Femur (tissue), 1 donor: ENCODE measurements around the gene DPF1.

Experiments
- DNase-seq: peaks from one replicate; pipeline ENCODE4 v3.0.0-alpha.2; 2017

Gene DPF1

DNA sequence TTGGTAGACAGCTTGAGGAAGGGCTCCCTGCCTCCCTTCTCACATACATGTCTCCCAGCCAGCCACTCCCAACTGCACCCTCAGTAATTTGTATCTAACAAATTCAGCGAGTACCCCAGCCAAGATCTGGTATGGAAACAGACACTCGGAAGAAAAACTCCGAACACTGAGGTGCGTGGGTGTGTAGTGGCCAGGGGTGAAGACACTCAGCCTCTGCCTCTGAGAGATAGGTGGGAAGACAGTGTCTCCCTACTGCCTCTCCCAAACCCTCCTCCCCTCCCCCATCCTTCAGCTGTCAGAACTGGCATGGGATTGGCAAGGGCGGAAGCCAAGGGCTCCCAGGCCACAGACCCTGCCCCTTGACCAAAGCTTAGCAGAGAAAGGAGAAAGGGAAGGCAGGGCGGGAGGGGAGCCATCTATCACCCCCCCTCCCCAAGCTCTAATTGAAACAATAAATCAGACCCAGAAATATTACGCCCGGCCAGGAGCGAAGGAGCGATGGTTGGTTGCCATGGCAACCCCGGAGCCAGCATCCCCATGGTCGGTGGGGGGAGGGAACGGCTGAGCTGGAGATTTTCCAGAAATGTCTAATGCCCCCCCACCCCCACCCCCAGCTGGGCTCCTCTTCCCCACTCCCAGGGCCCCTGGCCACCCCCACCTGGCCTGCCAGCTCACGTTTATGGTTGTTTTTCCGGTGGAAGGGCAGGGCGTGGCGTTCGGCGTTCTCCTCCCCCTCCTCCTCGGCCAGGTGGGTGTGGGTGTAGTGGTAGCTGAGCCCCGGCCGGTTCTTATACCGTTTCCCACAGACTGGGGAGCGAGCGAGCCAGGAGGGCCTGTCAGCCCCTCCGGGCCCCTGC is 7.0 kb downstream of the DPF1 start:
- no peak for DNase-seq

DNA sequence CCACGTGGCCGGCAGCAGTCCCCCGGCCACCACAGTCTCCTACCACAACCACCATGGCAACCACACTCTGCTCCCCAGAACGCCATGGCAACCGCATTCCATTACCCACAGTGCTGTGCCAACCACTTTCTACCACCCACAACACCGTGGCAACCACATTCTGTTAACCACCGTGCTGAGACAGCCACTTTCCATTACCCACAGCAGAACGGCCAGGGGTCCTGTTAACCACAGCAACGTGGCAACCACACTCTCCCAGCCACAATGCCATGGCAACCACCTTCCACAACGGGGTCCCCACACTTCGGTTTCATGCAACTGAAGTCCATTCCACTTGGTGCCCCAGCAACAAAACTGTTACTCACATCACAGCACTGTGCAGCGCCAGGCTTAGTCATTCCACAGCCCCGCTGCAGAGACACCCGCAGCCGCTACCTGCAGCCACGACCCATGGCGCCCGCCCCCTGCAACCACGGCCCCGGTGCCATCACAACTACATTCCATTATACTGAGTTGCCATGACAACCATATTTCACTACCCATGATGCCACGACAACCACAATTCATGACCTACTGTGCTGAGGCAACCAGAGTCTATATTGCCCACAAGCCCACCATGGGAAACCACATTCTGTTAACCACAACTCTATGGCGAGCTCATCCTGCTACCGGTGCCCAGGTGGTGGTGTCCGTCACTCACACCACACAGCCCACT is 10.0 kb downstream of the DPF1 start:
- DNase-seq, result peak; percentile 75

DNA sequence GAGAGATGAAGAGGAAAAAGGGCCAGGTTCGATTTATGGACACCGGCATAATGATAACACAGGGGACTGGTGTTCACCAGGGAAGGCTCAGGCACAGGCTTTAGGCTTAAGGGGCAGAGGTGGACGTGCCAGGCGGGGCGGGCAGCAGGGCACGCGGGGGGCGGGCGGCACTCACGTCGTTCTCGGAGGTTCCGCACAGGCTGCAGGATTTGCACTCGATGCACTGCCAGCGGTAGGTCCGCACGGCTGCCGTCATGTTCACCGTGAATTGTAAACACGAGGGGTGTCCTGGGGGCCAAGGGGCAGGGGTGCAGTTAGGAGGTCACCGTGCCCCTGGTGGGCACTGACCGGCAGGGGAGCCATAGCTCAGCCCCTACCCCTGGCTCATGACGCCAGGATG is 10.6 kb downstream of the DPF1 start:
- no peak for DNase-seq

DNA sequence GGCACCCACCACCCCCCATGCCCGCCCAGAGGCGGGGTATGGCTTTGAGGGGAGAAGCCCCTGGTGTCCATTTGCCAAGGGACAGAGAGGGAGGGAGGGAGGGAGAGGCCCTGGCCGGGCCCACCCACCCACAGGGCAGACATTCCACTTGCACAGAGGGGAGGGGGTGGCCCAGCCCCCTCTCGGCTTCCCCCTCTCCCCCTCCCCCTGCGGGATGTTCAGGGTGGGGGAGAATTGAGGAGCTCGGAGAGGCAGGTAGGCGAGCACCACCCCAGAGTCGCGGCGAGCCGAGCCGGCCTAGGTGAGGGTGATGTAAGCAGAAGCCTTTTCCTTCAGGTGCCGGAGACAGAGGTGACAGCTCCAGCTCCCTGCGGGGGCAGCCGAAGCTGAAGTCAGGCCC is 12.3 kb downstream of the DPF1 start:
- DNase-seq, result no peak

DNA sequence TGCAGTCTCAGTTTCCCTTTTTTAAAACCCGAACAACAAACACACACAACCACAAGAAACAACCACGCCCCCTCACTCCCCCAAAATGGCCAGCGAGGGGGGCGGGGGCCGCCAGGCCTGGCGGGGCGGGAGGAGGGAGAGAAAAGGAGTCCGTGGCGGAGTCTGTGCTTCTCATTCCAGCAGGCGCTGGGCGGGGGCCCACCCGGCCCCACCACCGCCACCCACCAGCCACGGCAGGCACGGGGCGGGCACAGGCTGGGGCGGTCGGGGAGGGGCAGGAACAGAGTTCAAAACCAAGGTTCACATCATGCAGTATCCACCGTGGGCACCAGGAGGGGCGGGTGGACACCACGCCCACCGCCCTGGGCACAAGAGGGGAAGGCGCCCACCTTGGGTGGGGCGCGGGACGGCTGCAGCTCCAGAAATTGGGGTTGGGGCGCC is 12.9 kb downstream of the DPF1 start:
- DNase-seq, result peak; percentile 82

DNA sequence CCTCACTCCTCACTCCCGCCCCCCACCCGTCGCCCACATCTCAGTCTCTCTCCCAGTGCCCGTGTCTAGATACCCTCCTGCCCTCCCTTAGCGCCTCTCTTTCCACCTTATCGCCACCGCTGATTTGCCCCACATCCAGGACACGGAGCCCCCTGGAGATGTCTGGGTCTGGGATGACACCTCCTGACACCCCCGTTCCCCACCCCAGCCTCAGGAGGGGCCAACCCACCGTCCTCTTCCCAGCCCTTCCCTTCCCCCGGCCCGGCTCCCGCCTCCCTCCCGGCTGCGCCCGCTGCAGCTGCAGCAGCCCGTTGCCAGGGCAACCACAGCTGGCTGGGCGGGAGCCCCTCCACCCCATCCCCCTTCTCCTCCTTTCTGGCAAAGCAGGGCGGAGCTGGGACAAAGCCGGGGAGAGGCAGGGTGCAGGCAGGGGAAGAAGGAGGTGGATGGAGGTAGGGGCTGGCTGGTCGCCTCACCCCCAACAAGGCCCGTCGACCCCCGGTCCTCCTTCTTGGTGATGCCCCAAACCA is 13.5 kb downstream of the DPF1 start:
- DNase-seq, result peak; percentile 95

DNA sequence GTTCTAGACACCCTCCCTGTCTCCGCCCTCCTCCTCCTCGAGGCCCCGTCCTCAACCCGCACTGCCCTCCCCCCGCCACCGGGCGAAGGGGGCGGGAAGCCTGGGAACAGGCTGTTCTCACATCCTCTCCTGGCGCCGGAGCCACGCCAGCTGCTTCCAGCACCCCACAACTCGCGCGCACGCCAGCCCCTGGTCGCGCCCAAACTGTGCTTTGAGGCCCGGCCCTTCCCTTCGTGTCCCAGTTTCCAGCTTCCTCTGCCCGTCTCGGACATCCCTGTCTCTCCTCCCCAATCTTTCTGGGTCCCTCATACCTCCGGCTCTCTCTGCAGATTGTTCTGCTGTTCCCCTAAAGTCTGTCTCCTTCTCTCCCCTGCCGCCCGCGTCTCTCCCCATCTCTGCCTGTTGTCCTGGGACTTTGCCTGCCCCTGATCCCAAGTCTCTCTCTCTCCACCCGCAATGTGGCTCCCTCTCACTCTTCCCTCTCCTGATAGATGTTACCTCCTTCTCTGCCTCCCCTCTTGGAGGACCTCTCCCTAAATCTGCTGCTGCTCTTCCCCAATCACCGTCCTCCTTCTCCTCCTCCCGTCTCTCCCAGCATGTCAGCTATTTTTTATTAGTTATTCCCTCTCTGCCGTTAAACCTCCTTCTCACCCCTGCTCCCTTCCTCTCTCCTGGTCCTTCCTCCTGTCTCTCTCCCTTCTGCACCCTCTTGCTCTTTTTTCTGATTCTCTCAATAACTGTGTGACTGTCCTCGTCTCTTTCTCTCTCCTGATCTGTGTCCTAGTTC is 14.2 kb downstream of the DPF1 start:
- DNase-seq, result peak; percentile 95

DNA sequence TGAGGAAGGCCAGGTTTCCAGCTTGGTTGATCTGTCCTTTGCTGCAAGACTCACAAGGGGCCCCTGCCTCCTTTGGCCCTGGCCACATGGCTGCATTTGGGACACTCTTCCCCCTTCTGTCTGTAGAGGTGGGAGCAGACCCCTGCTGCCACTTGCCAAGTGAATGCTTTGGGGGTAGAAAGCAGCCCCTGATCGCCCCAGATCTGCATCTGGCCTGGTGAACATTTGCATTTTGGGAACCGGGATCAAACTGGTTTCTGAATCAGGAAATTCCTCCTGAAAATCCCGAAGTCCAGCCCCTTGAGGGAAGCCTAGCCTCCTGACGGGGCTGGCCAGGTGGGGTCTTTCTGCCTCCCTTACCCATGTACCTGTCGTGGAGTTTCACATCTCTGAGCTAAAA is 14.9 kb downstream of the DPF1 start:
- DNase-seq, result peak; percentile 35

DNA sequence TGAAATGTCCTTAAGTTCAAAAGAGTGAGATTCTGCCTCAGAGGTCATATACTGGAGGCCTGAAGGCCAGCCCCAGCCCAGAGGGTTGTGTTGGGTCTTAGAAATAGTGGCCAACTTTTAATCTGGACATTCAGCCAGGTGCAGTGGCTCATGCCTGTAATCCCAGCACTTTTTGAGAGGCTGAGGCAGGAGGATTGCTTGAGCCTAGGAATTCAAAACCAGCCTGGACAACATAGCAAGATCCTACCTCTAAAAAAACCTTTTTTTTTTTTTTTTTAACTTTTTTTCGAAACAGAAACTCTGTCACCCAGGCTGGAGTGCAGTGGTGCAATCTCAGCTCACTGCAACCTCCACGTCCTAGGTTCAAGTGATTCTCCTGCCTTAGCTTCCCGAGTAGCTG is 15.5 kb downstream of the DPF1 start:
- no peak for DNase-seq

DNA sequence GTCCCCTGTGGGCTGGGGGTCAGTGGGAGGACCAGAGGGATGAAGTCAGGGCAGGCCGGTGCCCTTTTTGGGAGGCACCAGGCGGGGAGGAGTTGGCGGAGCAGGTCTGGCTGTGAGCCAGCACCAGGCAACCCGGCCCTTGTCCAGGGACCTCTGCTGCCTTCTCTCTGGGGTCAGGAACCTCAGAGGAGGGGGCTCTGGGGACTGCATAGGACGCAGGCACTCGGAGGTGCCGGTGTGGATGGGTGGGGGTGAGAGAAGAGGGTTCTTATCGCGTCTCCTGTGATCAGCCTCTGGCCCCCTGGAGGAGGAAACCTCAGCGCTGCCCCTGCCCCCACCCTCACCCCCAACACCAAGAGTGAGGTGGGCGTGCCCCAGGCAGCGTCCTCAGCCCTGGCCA is 16.5 kb downstream of the DPF1 start:
- no peak for DNase-seq

DNA sequence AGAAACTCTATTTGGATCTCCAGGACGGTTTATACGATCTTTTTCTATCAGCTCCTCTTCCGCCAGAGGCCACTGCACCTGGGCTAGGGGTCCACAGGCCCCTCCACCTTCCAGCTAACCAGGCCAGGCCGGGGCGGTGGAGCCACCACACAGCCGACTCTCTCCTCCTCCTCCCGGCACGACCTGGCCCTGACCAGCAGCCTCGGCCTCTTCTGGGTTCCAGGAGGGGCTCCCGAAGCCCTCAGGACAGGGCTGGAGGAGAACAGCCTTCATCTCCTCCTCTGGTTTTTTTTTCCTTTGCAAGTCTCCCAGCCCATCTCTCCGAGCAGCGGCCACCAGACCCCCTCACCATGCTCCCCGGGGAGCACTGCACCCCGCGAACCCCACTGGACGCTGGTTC is 17.1 kb downstream of the DPF1 start:
- DNase-seq, result no peak

DNA sequence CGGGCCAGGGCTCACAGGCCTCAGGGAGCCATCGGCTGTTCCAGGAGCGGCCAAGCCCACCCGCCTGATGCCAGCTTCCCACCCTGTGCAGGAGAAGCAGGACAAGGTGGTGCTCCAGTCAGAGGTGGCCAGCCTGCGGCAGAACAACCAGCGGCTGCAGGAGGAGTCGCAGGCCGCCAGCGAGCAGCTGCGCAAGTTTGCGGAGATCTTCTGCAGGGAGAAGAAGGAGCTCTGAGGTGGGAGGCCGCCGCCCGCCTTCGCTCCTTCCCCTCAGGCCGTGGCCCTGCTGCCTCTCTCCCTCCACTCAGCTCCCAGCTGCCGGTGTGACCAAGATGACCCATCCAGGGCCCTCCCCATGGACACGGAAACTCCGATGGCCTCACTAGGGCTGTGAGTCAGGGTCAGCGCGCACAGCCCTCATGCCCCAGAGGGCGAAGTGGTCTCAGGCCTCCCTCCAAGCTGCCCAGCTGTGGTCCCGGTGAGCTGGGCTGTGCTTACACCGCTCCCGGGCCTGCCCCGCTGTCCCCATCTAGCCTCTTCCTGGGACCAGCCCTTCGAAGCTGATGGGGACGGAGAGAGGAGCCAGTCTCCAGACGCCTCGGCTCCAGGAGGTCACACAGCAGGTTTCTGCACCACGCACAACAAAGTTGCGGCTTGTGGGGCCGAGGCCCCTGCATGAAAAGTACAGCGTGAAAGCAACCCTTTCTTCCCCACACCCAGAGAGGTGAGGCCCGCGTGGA is 17.8 kb downstream of the DPF1 start:
- DNase-seq, result no peak

DNA sequence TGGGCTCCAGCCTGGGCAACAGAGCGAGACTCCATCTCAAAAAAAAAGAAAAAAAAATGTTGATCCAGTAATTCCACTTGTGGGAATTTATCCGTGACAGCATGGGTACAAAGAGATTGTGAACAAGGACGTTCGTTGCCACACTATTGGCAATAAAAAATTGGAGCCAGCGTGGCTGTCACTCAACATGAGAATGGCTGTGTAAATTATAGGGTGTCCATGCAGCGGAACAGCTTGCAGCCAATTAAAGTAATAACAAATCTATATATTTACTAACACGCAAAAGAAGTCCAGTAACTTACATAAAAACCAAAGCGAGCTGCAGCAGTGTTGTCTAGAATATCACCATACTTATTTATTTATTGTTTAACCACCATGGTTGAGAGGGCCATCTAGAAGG is 19.3 kb downstream of the DPF1 start:
- DNase-seq, result no peak

DNA sequence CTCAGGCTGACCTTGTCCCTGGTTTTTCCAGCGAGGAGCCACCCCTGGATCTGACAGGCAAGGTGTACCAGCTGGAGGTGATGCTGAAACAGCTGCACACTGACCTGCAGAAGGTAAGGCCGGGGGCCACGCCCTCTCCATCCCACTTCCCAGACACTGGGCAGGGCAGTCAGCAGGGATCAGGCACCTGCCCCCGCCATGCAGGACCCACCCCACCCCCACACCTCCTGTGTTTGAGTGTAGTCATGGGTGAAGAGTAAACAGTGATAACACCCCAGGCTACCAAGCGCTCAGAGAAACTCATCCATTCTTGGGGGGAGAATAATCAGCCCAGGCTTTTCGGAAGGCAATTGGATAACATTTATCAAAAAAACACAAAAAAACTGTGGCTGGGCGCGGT is 19.9 kb downstream of the DPF1 start:
- DNase-seq, result no peak

DNA sequence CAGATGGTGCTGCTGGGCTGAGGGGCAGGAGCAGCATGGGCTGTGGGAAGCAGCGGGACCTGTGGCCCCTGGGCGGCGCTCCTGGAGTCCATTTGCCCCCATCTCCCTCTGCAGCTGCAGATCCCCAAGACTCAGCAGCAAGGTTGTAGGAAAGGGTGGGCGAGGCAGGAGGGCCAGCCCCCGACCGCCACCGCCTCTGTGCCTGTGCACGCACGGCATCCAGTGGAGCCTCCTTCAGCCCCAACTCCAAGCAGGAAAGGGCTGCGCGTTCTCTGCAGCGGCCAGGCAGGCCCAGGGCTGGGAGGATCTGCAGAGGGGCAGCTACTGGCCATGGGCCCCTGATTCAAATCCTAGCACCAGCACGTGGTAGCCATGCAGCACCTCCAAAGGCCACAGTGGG is 20.8 kb downstream of the DPF1 start:
- no peak for DNase-seq

DNA sequence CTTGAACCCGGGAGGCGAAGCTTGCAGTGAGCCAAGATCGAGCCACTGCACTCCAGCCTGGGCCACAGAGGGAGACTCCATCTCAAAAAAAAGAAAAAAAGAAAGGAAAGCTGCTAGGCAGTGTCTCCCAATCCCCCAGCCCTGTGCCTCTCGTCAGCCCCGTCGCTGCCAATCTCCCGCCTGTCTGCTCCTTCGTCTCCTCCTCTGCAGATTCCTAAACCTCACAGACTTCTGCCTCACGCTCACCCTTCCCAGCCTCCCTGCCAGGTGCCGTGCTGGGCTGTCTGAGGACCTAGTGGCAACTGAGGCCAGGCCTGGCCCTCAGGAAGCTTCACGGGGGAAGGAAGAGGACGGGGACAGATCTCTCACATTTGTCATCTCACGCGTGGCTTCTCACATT is 21.5 kb downstream of the DPF1 start:
- no peak for DNase-seq

DNA sequence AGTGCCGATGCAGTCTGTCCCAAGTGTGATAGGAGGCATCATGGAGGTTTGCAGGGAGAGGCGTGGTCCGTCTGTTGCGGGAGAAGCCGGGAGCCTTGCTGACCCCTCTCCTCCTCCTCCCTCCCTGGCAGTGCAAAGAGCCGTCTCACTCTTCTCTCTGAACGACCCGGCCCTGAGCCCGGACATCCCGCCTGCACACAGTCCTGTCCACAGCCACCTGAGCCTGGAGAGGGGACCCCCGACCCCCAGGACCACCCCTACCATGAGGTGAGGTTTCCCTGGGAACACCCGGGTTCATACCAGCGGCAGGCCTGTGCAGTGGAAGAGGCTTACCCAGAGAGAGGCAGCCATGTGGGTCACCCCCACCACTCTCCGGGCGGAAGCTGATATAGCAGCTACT is 22.3 kb downstream of the DPF1 start:
- DNase-seq, result no peak

DNA sequence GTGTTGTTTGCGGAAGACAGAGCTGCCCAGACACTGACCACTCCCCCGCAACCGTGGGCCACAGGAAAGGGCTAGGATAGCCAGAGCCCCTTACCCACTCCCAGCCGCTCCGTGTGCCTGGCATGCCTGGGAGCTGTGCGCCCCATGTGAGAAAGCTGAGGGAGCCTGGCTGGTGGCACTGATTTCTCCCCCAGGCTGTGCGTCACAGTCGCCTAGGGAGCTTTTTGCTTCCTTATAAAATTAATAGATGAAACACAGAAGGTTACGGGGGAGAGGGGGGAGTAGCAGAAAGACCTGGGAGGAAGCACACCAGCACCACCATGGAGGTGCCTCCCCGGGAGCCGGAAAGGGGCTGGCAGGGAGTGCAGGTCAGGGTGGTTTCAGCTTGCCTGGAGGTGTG is 24.7 kb downstream of the DPF1 start:
- DNase-seq, result peak; percentile 11

DNA sequence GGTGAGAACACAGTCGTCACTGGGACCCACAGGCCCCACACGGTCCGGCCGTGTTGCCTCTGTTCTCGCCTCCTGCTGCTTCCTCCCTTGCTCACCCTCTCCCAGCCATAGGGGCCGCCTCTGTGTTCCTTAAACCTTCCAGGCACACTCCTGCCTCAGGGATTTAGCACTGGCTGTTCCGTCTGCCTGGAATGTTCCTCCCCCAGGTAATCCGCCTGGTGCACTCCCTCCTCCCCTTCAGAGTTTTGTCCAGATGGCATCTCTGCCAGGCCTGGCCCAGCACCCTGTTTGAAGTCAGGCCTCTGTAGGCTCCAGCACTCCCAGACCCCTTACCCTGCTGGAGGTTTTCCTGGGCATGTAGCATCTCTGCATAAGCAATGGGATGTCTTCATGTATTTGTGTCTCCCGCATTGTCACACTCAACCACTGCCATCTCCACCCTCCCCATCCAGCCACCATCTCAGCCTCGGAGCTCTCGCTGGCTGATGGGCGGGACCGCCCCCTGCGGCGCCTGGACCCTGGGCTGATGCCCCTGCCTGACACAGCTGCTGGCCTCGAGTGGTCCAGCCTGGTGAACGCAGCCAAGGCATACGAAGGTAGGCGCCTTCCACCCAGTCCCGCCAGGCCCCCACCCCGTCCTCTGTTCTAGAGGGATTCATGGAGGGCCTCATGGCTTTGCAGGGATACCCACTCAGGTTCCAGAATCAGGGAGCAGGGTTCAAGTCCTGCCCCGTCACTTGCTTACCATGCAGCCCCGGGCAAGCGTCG is 25.9 kb downstream of the DPF1 start:
- peak; percentile 19 for DNase-seq

DNA sequence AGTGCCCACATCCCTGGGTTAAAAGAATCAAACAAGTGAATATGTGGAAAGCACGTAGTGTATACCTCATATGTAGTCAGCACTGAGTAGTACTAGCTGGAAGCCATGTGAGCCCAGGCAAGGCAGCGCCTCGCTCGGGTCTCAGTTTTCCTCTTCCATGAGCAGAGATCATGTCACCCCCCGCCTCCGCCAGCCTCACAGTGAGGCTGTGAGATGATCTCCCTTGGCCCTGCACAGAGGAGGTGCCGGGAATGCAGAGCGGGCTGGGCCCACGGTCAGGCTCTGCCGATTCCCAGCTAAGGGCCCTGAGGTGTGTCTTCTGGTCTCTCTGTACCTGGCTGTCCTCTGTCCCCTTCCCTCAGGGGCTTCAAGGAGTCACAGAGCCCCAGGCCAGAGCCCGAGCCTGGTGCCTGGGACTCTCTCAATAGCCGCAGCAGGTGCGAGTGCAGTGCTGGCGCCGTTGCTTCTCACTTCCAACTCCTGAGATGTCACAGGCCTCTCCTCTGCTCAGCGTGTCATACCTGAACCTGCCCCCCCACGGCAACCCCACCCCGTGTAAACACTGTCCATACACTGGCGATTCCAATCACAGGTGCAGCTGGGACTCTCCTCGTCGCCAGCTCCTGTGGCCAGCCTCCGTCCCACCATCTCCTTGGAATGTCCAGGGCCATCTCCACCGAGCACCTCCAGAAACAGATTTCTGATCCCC is 26.9 kb downstream of the DPF1 start:
- DNase-seq, result peak; percentile 18

DNA sequence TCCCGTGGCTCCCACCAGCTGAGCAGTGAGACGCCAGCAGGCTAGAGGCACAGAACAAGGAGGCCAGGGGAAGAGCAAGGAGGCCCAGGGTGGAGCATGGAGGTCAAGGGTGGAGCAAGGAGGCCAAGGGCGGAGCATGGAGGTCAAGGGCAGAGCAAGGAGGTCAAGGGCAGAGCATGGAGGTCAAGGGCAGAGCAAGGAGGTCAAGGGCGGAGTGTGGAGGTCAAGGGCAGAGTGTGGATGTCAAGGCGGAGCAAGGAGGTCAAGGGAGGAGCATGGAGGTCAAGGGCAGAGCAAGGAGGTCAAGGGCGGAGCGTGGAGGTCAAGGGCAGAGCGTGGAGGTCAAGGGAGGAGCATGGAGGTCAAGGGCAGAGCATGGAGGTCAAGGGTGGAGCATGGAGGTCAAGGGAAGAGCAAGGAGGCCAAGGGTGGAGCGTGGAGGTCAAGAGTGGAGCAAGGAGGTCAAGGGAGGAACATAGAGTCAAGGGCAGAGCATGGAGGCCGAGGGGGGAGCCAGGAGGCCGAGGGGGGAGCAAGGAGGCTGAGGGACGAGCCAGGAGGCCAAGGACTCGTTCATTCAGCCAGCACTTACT is 27.7 kb downstream of the DPF1 start:
- peak; percentile 13 for DNase-seq
